ENCODE data around the gene VRTN. TPM values are rescaled to one million over a fixed set of nuclear protein-coding genes. Genes with fewer than 3 reads are reported as not detected.
"Not testable (repeated sequence)": the region's sequence is repeated elsewhere in the genome, so short reads cannot be mapped to it uniquely, and the experiment has no call there.

VRTN gene
- total RNA-seq, 1 donor from 2014 or later = not detected

DNA sequence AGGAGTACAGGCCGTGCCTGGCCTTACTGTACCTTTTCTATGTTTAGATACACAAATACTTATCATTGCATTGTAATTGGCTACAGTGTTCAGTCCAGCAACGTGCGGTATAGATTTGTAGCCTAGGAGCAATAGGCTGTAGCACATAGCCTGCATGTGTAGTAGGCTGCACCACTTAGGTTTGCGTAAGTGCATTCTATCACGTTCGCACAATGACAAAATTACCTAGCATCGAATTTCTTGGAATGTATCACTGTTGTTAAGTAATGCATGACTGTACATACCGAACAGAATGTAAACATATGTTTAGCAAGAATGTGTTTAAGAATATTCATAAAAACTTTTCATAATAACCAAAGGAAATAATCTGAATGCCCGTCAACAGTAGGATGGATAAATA, 31.9 kb downstream of the VRTN start:
- no peak overlapping the region for H3K4me3 Mint-ChIP-seq
- H3K4me1 Mint-ChIP-seq = no peaks in the 10 kb centered on the region
- TF ChIP-seq, protein P1, sequence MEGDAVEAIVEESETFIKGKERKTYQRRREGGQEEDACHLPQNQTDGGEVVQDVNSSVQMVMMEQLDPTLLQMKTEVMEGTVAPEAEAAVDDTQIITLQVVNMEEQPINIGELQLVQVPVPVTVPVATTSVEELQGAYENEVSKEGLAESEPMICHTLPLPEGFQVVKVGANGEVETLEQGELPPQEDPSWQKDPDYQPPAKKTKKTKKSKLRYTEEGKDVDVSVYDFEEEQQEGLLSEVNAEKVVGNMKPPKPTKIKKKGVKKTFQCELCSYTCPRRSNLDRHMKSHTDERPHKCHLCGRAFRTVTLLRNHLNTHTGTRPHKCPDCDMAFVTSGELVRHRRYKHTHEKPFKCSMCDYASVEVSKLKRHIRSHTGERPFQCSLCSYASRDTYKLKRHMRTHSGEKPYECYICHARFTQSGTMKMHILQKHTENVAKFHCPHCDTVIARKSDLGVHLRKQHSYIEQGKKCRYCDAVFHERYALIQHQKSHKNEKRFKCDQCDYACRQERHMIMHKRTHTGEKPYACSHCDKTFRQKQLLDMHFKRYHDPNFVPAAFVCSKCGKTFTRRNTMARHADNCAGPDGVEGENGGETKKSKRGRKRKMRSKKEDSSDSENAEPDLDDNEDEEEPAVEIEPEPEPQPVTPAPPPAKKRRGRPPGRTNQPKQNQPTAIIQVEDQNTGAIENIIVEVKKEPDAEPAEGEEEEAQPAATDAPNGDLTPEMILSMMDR (IDR thresholded peaks at IDR 0.05; ENCODE audit: unreplicated experiment) = no peak
- H3K27me3 Mint-ChIP-seq (ENCODE audit: low read depth) = peaks cover 13% of the 10 kb centered on the region
- H3K36me3 Mint-ChIP-seq = no peaks in the 10 kb centered on the region
- H3K27ac Mint-ChIP-seq = no peak overlapping the region
- no peaks in the 10 kb centered on the region for H3K9me3 Mint-ChIP-seq
- no peak for DNase-seq (ENCODE audit: low spot score in 2 of 2, unreplicated experiment in 2 of 2)

- Mint-ChIP-seq H3K36me3 (no peaks in the 10 kb centered on the region), H3K27ac (no peak overlapping the region), H3K4me3 (no peak overlapping the region), H3K9me3 (no peaks in the 10 kb centered on the region), H3K4me1 (no peaks in the 10 kb centered on the region), H3K27me3 (ENCODE audit: low read depth) (peaks cover 12% of the 10 kb centered on the region)
- TF ChIP-seq, protein P1 (IDR thresholded peaks at IDR 0.05; ENCODE audit: unreplicated experiment) = no peak
- DNase-seq (ENCODE audit: low spot score in 2 of 2, unreplicated experiment in 2 of 2) = no peak
Observed at GRCh38 chr14:74380845-74381244, 32.6 kb downstream of the VRTN start.

- not testable (repeated sequence) for H3K36me3 Mint-ChIP-seq; H3K4me3 Mint-ChIP-seq; DNase-seq (ENCODE audit: low spot score in 2 of 2, unreplicated experiment in 2 of 2); H3K27ac Mint-ChIP-seq; H3K9me3 Mint-ChIP-seq; H3K4me1 Mint-ChIP-seq
- peaks cover 13% of the 10 kb centered on the region for H3K27me3 Mint-ChIP-seq (ENCODE audit: low read depth)
Observed at GRCh38 chr14:74381571-74381970, 33.3 kb downstream of the VRTN start.

GRCh38 chr14:74382231-74382630, 34.0 kb downstream of the VRTN start:
- no peaks in the 10 kb centered on the region for H3K36me3 Mint-ChIP-seq
- H3K27me3 Mint-ChIP-seq (ENCODE audit: low read depth) = peaks cover 18% of the 10 kb centered on the region
- no peaks in the 10 kb centered on the region for H3K9me3 Mint-ChIP-seq
- H3K4me1 Mint-ChIP-seq = no peaks in the 10 kb centered on the region
- no peak for DNase-seq (ENCODE audit: low spot score in 2 of 2, unreplicated experiment in 2 of 2)
- H3K27ac Mint-ChIP-seq = no peak overlapping the region
- no peak overlapping the region for H3K4me3 Mint-ChIP-seq
- TF ChIP-seq, protein P1 (IDR thresholded peaks at IDR 0.05; ENCODE audit: unreplicated experiment) = no peak

GRCh38 chr14:74389980-74390379, 41.7 kb downstream of the VRTN start:
- no peak for DNase-seq (ENCODE audit: low spot score in 2 of 2, unreplicated experiment in 2 of 2)
- no peak overlapping the region for H3K27ac Mint-ChIP-seq
- H3K9me3 Mint-ChIP-seq = no peaks in the 10 kb centered on the region
- TF ChIP-seq, protein P1 (IDR thresholded peaks at IDR 0.05; ENCODE audit: unreplicated experiment) = no peak
- H3K27me3 Mint-ChIP-seq (ENCODE audit: low read depth) = peaks cover 35% of the 10 kb centered on the region
- no peaks in the 10 kb centered on the region for H3K4me1 Mint-ChIP-seq
- H3K4me3 Mint-ChIP-seq = no peak overlapping the region
- no peaks in the 10 kb centered on the region for H3K36me3 Mint-ChIP-seq

DNA sequence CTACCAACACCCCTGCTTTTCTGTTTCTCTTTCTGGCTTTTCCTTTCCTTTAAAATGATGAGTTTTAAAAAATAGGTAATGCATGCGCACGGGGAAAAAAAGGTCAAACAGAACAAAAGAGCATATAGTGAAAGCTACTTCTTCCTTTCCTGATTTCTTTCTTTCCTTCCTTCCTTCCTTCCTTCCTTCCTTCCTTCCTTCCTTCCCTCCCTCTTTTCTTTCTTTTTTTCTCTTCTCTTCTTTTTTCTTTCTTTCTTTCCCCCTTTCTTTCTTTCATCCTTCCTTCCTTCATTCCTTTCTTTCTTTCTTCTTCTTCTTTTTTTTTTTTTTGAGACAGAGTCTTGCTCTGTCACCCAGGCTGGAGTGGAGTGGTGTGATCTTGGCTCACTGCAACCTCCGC, 42.2 kb downstream of the VRTN start:
- H3K36me3 Mint-ChIP-seq = not testable (repeated sequence)

DNA sequence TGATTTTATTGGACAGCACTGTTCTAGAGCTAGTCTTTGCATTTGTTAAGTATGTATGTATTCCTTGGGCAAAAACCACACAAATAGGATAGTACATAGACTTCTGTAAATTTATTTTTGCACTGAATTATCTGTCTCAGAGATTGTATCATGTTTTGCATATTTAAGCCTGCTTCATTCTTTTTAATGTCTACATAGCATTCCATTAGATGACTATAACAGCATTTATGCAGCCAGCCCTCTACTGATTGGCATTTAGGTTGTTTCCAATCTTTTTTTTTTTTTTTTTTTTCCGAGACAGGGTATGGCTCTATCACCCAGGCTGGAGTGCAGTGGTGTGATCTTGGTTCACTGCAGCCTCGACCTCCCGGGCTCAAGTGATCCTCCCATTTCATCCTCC, 43.2 kb downstream of the VRTN start:
- TF ChIP-seq, protein P1 (IDR thresholded peaks at IDR 0.05; ENCODE audit: unreplicated experiment) = no peak
- H3K27ac Mint-ChIP-seq = no peak overlapping the region
- DNase-seq (ENCODE audit: low spot score in 2 of 2, unreplicated experiment in 2 of 2) = no peak
- H3K27me3 Mint-ChIP-seq (ENCODE audit: low read depth) = peaks cover 40% of the 10 kb centered on the region
- no peaks in the 10 kb centered on the region for H3K9me3 Mint-ChIP-seq
- H3K4me3 Mint-ChIP-seq = no peak overlapping the region
- H3K4me1 Mint-ChIP-seq = no peaks in the 10 kb centered on the region
- no peaks in the 10 kb centered on the region for H3K36me3 Mint-ChIP-seq

More for the DNA sequence above, 42.2 kb downstream of the VRTN start:
- peaks cover 39% of the 10 kb centered on the region for H3K27me3 Mint-ChIP-seq (ENCODE audit: low read depth)
- not testable (repeated sequence) for H3K4me1 Mint-ChIP-seq; H3K4me3 Mint-ChIP-seq; DNase-seq (ENCODE audit: low spot score in 2 of 2, unreplicated experiment in 2 of 2); H3K27ac Mint-ChIP-seq; H3K9me3 Mint-ChIP-seq
